ENCODE data around the gene PFKFB1. TPM values are rescaled to one million over a fixed set of nuclear protein-coding genes. Genes with fewer than 3 reads are reported as not detected.

Gene PFKFB1
- total RNA-seq, 1 experiment from 2014 or later: 0.42 TPM

- H3K36me3 Mint-ChIP-seq: no peaks in the 10 kb centered on the region
- ATAC-seq (no peak), DNase-seq (ENCODE audit: low spot score) (no peak)
- ChIA-PET POLR2A (no interaction called here), CTCF (no interaction called here)
- no peak for TF ChIP-seq PREB (CRISPR knock-in tag; IDR thresholded peaks at IDR 0.05; ENCODE audit: borderline replicate concordance)
- no peak for TF ChIP-seq USF1 (CRISPR knock-in tag; IDR thresholded peaks at IDR 0.05)
- TF ChIP-seq ZSCAN18 (CRISPR knock-in tag; IDR thresholded peaks at IDR 0.05): no peak
- TF ChIP-seq FOXP1 (CRISPR knock-in tag; IDR thresholded peaks at IDR 0.05; ENCODE audit: borderline replicate concordance): no peak
- TF ChIP-seq ERG (CRISPR knock-in tag; IDR thresholded peaks at IDR 0.05): no peak
- no peak for TF ChIP-seq SP1 (CRISPR knock-in tag; conservative IDR thresholded peaks at IDR 0.05)
- TF ChIP-seq SMAD4 (CRISPR knock-in tag; IDR thresholded peaks at IDR 0.05): no peak
- TF ChIP-seq ATF1 (CRISPR knock-in tag; IDR thresholded peaks at IDR 0.05): no peak
- TF ChIP-seq HMGXB4 (CRISPR knock-in tag; IDR thresholded peaks at IDR 0.05): no peak
- no peak for TF ChIP-seq ZNF671 (CRISPR knock-in tag; IDR thresholded peaks at IDR 0.05)
- TF ChIP-seq CBFB (CRISPR knock-in tag; IDR thresholded peaks at IDR 0.05; ENCODE audit: low read depth): no peak
- no peak for TF ChIP-seq ZNF138 (CRISPR knock-in tag; conservative IDR thresholded peaks at IDR 0.05)
- TF ChIP-seq FOXK1 (CRISPR knock-in tag; IDR thresholded peaks at IDR 0.05): no peak
- H3K9me3 Mint-ChIP-seq: no peaks in the 10 kb centered on the region
- H3K27ac Mint-ChIP-seq: no peak overlapping the region
- H3K4me3 Mint-ChIP-seq: no peak overlapping the region
- H3K27me3 Mint-ChIP-seq (ENCODE audit: low read depth): no peaks in the 10 kb centered on the region; the same call in 1 of the 2 replicates
- peaks cover 16% of the 10 kb centered on the region for H3K4me1 Mint-ChIP-seq
Observed at GRCh38 chrX:55026143-55026542, 32.2 kb upstream of the PFKFB1 start.

- H3K36me3 Mint-ChIP-seq: no peaks in the 10 kb centered on the region
- H3K9me3 Mint-ChIP-seq: no peaks in the 10 kb centered on the region
- ChIA-PET POLR2A (no interaction called here), CTCF (interaction anchor here (0.6 kb wide), 1 partner anchor 629 kb away, joined by 3 read pairs; no protein-coding TSS in a partner anchor)
- H3K27me3 Mint-ChIP-seq (ENCODE audit: low read depth): no peaks in the 10 kb centered on the region; the same call in 1 of the 2 replicates
- no peak overlapping the region for H3K27ac Mint-ChIP-seq
- TF ChIP-seq ZMAT4 (CRISPR knock-in tag; IDR thresholded peaks at IDR 0.05) (no peak), GRHL2 (CRISPR knock-in tag; IDR thresholded peaks at IDR 0.05; ENCODE audit: insufficient replicate concordance, severe bottlenecking) (no peak), SMAD3 (CRISPR knock-in tag; IDR thresholded peaks at IDR 0.05; ENCODE audit: borderline replicate concordance) (no peak), ZNF396 (CRISPR knock-in tag; IDR thresholded peaks at IDR 0.05; ENCODE audit: borderline replicate concordance) (no peak)
- H3K4me3 Mint-ChIP-seq: no peak overlapping the region
- no peaks in the 10 kb centered on the region for H3K4me1 Mint-ChIP-seq
- DNase-seq (ENCODE audit: low spot score) (no peak), ATAC-seq (no peak)
Observed at GRCh38 chrX:55014897-55015299, 20.9 kb upstream of the PFKFB1 start.
